Measurements from ENCODE around the gene FAM120C. TPM values are rescaled to one million over a fixed set of nuclear protein-coding genes. Genes with fewer than 3 reads are reported as not detected.

Gene FAM120C
- polyA plus RNA-seq, 3 donors, result 1.7 to 2.6 (median 1.8) TPM

DNA sequence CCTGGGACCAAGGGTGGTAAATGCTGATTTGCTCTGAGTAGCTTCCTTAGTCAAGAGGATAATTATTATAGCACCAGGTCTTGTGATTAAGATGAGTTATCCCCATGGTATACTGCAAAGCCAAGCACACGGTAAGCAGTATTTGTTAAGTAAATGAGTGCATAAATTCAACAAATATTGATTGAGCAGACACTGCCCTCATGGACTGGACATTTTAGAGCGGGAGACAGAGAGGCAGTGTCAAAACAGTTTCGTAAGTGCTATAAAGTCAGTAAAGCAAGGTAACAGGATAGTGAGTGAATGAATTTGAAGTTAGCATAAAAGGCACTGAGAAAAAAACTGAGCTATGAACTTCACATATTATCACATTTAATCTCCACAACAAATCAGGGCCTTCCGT lies 152.7 kb downstream of the FAM120C start:
- Histone ChIP-seq H2AFZ (ENCODE audit: insufficient read depth, low read depth, low read length, poor library complexity, severe bottlenecking) (no peak overlapping the region), H3K36me3 (replicated peaks in 1 of 2; ENCODE audit: control insufficient read depth in 1 of 2, insufficient read depth in 2 of 2, low read length in 2 of 2) (peaks cover 58 to 100% of the 10 kb centered on the region in 2 donors), H3K27ac (ENCODE audit: low read depth in 1 of 2, low read length in 2 of 2) (no peak overlapping the region), H3K9me3 (replicated peaks in 1 of 2; ENCODE audit: control insufficient read depth in 1 of 2, insufficient read depth in 1 of 2, low read length in 2 of 2) (no peaks in the 10 kb centered on the region), H3K4me2 (replicated peaks; ENCODE audit: extremely low read depth, low read length, poor library complexity, severe bottlenecking) (no peak overlapping the region), H4K20me1 (ENCODE audit: insufficient read depth, low read length) (peaks cover 4% of the 10 kb centered on the region), H3K9ac (ENCODE audit: insufficient read depth, low read length, poor library complexity, severe bottlenecking) (no peak overlapping the region), H3K27me3 (ENCODE audit: control insufficient read depth in 2 of 2, insufficient read depth in 2 of 2, low read length in 2 of 2) (no peaks in the 10 kb centered on the region), H3K79me2 (ENCODE audit: insufficient read depth, low read length) (no peaks in the 10 kb centered on the region), H3K4me3 (replicated peaks in 1 of 3; ENCODE audit: low read depth in 2 of 3, low read length in 3 of 3) (no peak overlapping the region), H3K4me1 (ENCODE audit: control insufficient read depth in 1 of 2, insufficient read depth in 2 of 2, low read length in 2 of 2) (no peaks in the 10 kb centered on the region)
- intact Hi-C loops (cut with micrococcal nuclease), result no loop called here
- no peak overlapping the region for H3K4me3 Mint-ChIP-seq
- peaks cover 1% of the 10 kb centered on the region for H3K4me1 Mint-ChIP-seq
- H3K36me3 Mint-ChIP-seq, result peaks cover 82% of the 10 kb centered on the region in 2 donors
- peaks cover 0 to 4% (median 0%) of the 10 kb centered on the region in 3 donors for H3K27me3 Mint-ChIP-seq (ENCODE audit: low read depth in 3 of 3)
- WGBS (ENCODE audit: insufficient coverage), result no CpG with 5 or more reads among the region's 4 CpGs
- DNase-seq, result no peak
- H3K27ac Mint-ChIP-seq, result no peak overlapping the region
- H3K9me3 Mint-ChIP-seq, result peaks cover 0 to 5% (median 0%) of the 10 kb centered on the region in 7 donors
- TF ChIP-seq, protein P1, sequence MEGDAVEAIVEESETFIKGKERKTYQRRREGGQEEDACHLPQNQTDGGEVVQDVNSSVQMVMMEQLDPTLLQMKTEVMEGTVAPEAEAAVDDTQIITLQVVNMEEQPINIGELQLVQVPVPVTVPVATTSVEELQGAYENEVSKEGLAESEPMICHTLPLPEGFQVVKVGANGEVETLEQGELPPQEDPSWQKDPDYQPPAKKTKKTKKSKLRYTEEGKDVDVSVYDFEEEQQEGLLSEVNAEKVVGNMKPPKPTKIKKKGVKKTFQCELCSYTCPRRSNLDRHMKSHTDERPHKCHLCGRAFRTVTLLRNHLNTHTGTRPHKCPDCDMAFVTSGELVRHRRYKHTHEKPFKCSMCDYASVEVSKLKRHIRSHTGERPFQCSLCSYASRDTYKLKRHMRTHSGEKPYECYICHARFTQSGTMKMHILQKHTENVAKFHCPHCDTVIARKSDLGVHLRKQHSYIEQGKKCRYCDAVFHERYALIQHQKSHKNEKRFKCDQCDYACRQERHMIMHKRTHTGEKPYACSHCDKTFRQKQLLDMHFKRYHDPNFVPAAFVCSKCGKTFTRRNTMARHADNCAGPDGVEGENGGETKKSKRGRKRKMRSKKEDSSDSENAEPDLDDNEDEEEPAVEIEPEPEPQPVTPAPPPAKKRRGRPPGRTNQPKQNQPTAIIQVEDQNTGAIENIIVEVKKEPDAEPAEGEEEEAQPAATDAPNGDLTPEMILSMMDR (IDR thresholded peaks at IDR 0.05), result no peak

GRCh38 chrX:54029529-54030143 lies 153.4 kb downstream of the FAM120C start:
- H3K36me3 Mint-ChIP-seq, result peaks cover 78 to 79% of the 10 kb centered on the region in 2 donors
- WGBS (ENCODE audit: insufficient coverage), result 100% methylated on average over 4 of the region's 10 CpGs
- Histone ChIP-seq H4K20me1 (ENCODE audit: insufficient read depth, low read length) (peaks cover 4% of the 10 kb centered on the region), H3K4me3 (replicated peaks in 1 of 3; ENCODE audit: low read depth in 2 of 3, low read length in 3 of 3) (no peak overlapping the region), H3K9me3 (replicated peaks in 1 of 2; ENCODE audit: control insufficient read depth in 1 of 2, insufficient read depth in 1 of 2, low read length in 2 of 2) (no peaks in the 10 kb centered on the region), H3K4me2 (replicated peaks; ENCODE audit: extremely low read depth, low read length, poor library complexity, severe bottlenecking) (no peak overlapping the region), H3K27me3 (ENCODE audit: control insufficient read depth in 2 of 2, insufficient read depth in 2 of 2, low read length in 2 of 2) (no peaks in the 10 kb centered on the region), H3K79me2 (ENCODE audit: insufficient read depth, low read length) (no peaks in the 10 kb centered on the region), H3K27ac (ENCODE audit: low read depth in 1 of 2, low read length in 2 of 2) (no peak overlapping the region), H2AFZ (ENCODE audit: insufficient read depth, low read depth, low read length, poor library complexity, severe bottlenecking) (no peak overlapping the region), H3K9ac (ENCODE audit: insufficient read depth, low read length, poor library complexity, severe bottlenecking) (no peak overlapping the region), H3K4me1 (ENCODE audit: control insufficient read depth in 1 of 2, insufficient read depth in 2 of 2, low read length in 2 of 2) (no peaks in the 10 kb centered on the region), H3K36me3 (replicated peaks in 1 of 2; ENCODE audit: control insufficient read depth in 1 of 2, insufficient read depth in 2 of 2, low read length in 2 of 2) (peaks cover 58 to 97% of the 10 kb centered on the region in 2 donors)
- H3K4me1 Mint-ChIP-seq, result peaks cover 1% of the 10 kb centered on the region
- no peak for DNase-seq
- intact Hi-C loops (cut with micrococcal nuclease), result no loop called here
- H3K27me3 Mint-ChIP-seq (ENCODE audit: low read depth in 3 of 3), result peaks cover 0 to 4% (median 0%) of the 10 kb centered on the region in 3 donors
- H3K27ac Mint-ChIP-seq, result peak overlapping the region in 1 of 7 donors; percentile 26
- TF ChIP-seq, protein P1 (IDR thresholded peaks at IDR 0.05), result no peak
- peaks cover 0 to 5% (median 0%) of the 10 kb centered on the region in 7 donors for H3K9me3 Mint-ChIP-seq
- H3K4me3 Mint-ChIP-seq, result no peak overlapping the region

All from CD14-positive monocyte (primary cell).